IMR-90 (cell line): ENCODE data around the gene SWI5. TPM values are rescaled to one million over a fixed set of nuclear protein-coding genes. Genes with fewer than 3 reads are reported as not detected.

Experiments
- ATAC-seq: fragments of 200-7000 bp; cut with Tn5 transposase; 2 replicates; pipeline ENCODE4 v1.9.1; 2020; ENCODE audit warnings: low read depth, mild to moderate bottlenecking, moderate library complexity
- BruUV-seq: library from RNA; stranded (reverse); fragments of 400-500 nt; replicated peaks from 2 replicates; lab custom pipeline; 2021; lab: Mats Ljungman, UMichigan
- CTCF ChIA-PET: fragments of 300-600 bp; formaldehyde crosslinking; extraction: SDS; loops from one replicate; lab custom pipeline; 2021; ENCODE audit warnings: antibody characterized with exemption; lab: Yijun Ruan, JAX
- POLR2A ChIA-PET: fragments of 300-600 bp; sonication (Branson Sonifier 250); formaldehyde crosslinking; loops from one replicate; lab custom pipeline; 2022; ENCODE audit warnings: antibody characterized with exemption; ENCODE audit not compliant: unreplicated experiment; lab: Charles Lee
- DNase-seq: peaks from one replicate; pipeline ENCODE4 v3.0.0; 2013
- H2AFZ ChIP-seq: replicated peaks from 2 replicates; pipeline ENCODE3; 2013; ENCODE audit warnings: low read length, mild to moderate bottlenecking; ENCODE audit not compliant: poor library complexity
- H2AK5ac ChIP-seq: 2 replicates; pipeline ENCODE4 v1.6.1; 2013; ENCODE audit warnings: low read depth, low read length, inconsistent platforms
- H2AK9ac ChIP-seq: replicated peaks from 2 replicates; pipeline ENCODE3; 2013; ENCODE audit warnings: mild to moderate bottlenecking, low read depth, low read length, moderate library complexity; ENCODE audit not compliant: poor library complexity
- H2BK120ac ChIP-seq: 2 replicates; pipeline ENCODE4 v1.6.1; 2013; ENCODE audit warnings: low read depth, low read length, inconsistent platforms
- H2BK15ac ChIP-seq: 3 replicates; pipeline ENCODE4 v1.6.1; 2013; ENCODE audit warnings: low read depth, low read length, inconsistent platforms
- H2BK20ac ChIP-seq: 2 replicates; pipeline ENCODE4 v1.6.1; 2013; ENCODE audit warnings: low read depth, mild to moderate bottlenecking, inconsistent platforms, low read length, moderate library complexity
- H2BK5ac ChIP-seq: 2 replicates; pipeline ENCODE4 v1.6.1; 2013; ENCODE audit warnings: mild to moderate bottlenecking, low read depth, low read length, inconsistent platforms; ENCODE audit not compliant: poor library complexity, severe bottlenecking
- H3K14ac ChIP-seq: replicated peaks from 2 replicates; pipeline ENCODE4 v1.6.1; 2013; ENCODE audit warnings: low read depth, low read length, inconsistent platforms
- H3K18ac ChIP-seq: 2 replicates; pipeline ENCODE4 v1.6.1; 2013; ENCODE audit warnings: low read depth, low read length, control low read depth
- H3K23ac ChIP-seq: 2 replicates; pipeline ENCODE4 v1.6.1; 2013; ENCODE audit warnings: low read depth, low read length, inconsistent platforms
- H3K27ac ChIP-seq: 2 replicates; pipeline ENCODE4 v1.5.1; 2013; ENCODE audit warnings: mild to moderate bottlenecking, control low read depth, low read length; ENCODE audit not compliant: insufficient read depth
- H3K27me3 ChIP-seq: 2 replicates; pipeline ENCODE4 v1.6.1; 2013; ENCODE audit warnings: low read length; ENCODE audit not compliant: control insufficient read depth, insufficient read depth
- H3K36me3 ChIP-seq: 2 replicates; pipeline ENCODE4 v1.6.1; 2013; ENCODE audit warnings: low read length, mixed read lengths; ENCODE audit not compliant: control insufficient read depth, insufficient read depth
- H3K4ac ChIP-seq: 2 replicates; pipeline ENCODE4 v1.6.1; 2013; ENCODE audit warnings: low read depth, low read length, inconsistent platforms
- H3K4me1 ChIP-seq: 2 replicates; pipeline ENCODE4 v1.6.1; 2013; ENCODE audit warnings: low read length, mixed read lengths; ENCODE audit not compliant: control insufficient read depth, insufficient read depth
- H3K4me2 ChIP-seq: 2 replicates; pipeline ENCODE4 v1.6.1; 2013; ENCODE audit warnings: low read depth, mild to moderate bottlenecking, control low read depth, low read length, moderate library complexity
- H3K4me3 ChIP-seq: 2 replicates; pipeline ENCODE4 v1.5.1; 2013; ENCODE audit warnings: low read depth, mild to moderate bottlenecking, control low read depth, low read length, moderate library complexity; ENCODE audit not compliant: insufficient read depth
- H3K56ac ChIP-seq: 2 replicates; pipeline ENCODE4 v1.6.1; 2013; ENCODE audit warnings: low read length, inconsistent platforms; ENCODE audit not compliant: insufficient read depth; ENCODE audit errors: extremely low read depth
- H3K79me1 ChIP-seq, 2 experiments: 2 replicates each; pipeline ENCODE4 v1.6.1; 2013; ENCODE audit warnings: low read length in 2 of 2, inconsistent platforms in 1 of 2, low read depth in 1 of 2
- H3K9ac ChIP-seq: 2 replicates; pipeline ENCODE4 v1.6.1; 2013; ENCODE audit warnings: low read depth, low read length, control low read depth
- H3K9me1 ChIP-seq: 2 replicates; pipeline ENCODE4 v1.6.1; 2013; ENCODE audit warnings: low read length, inconsistent platforms; ENCODE audit not compliant: insufficient read depth
- H3K9me3 ChIP-seq: 2 replicates; pipeline ENCODE4 v1.6.1; 2013; ENCODE audit warnings: low read length; ENCODE audit not compliant: control insufficient read depth, insufficient read depth
- H4K20me1 ChIP-seq: 2 replicates; pipeline ENCODE4 v1.6.1; 2013; ENCODE audit warnings: low read length, inconsistent platforms; ENCODE audit not compliant: insufficient read depth
- H4K5ac ChIP-seq: 2 replicates; pipeline ENCODE4 v1.6.1; 2013; ENCODE audit warnings: mild to moderate bottlenecking, low read depth, low read length, control low read depth
- H4K8ac ChIP-seq, 2 experiments: 2 replicates each; pipeline ENCODE4 v1.6.1; 2013; ENCODE audit warnings: low read depth in 2 of 2, low read length in 2 of 2, control low read depth in 1 of 2, inconsistent platforms in 1 of 2
- H4K91ac ChIP-seq: 2 replicates; pipeline ENCODE4 v1.6.1; 2013; ENCODE audit warnings: low read depth, low read length, inconsistent platforms; ENCODE audit not compliant: insufficient read depth
- MXI1 ChIP-seq: IDR thresholded peaks from 2 replicates; pipeline ENCODE4 v1.6.1; 2012; ENCODE audit warnings: low read depth, mild to moderate bottlenecking, low read length, moderate library complexity, borderline replicate concordance
- NFE2L2 ChIP-seq: fragments of 150-350 bp; IDR thresholded peaks from 2 replicates; pipeline ENCODE4 v1.6.1; 2016; ENCODE audit warnings: low read depth, mild to moderate bottlenecking, low read length
- RFX5 ChIP-seq: IDR thresholded peaks from 2 replicates; pipeline ENCODE4 v1.8.0; 2012; ENCODE audit warnings: low read depth, mild to moderate bottlenecking, low read length, moderate library complexity
- WGBS, 2 experiments: methylation state at CpG; one replicate each; pipeline versions ENCODE4 v1.1.5 to v1.1.7; 2013; ENCODE audit warnings: missing lambda C conversion rate in 2 of 2; ENCODE audit not compliant: insufficient read length in 1 of 2; ENCODE audit errors: extremely low coverage in 2 of 2; 5-methylcytosine and 5-hydroxymethylcytosine counted together
- dilution Hi-C: fragments of 300-500 bp; cut with HindIII; formaldehyde crosslinking; loops from one replicate; pipeline ENCODE4 v1.14.3; 2018; ENCODE audit warnings: low sequenced_read_pairs; ENCODE audit not compliant: unreplicated experiment
- in situ Hi-C: fragments of 300-500 bp; cut with MboI; formaldehyde crosslinking; loops from 3 replicates; pipeline ENCODE4 v1.14.3; 2019; ENCODE audit warnings: low sequenced_read_pairs, inconsistent platforms, mixed read lengths
- intact Hi-C: fragments of 100-400 bp; cut with micrococcal nuclease; formaldehyde crosslinking; loops from 2 replicates; pipeline ENCODE4 v1.10.0; 2022
- polyA plus RNA-seq, 3 experiments: library from polyadenylated mRNA; depleted of rRNA; stranded (reverse); fragments of >200 nt; gene quantifications; 2 replicates each; pipeline ENCODE4 v1.2.3, GENCODE V29; 2012; ENCODE audit warnings: low replicate concordance in 1 of 3
- total RNA-seq: library from RNA; depleted of rRNA; stranded (reverse); fragments of >200 nt; gene quantifications from 2 replicates; pipeline ENCODE4 v1.2.3, GENCODE V29; 2012

SWI5 gene
- total and polyA plus RNA-seq, 2 of the 4 experiments (the other 2 are of a cell fraction), result 38.9 to 93.5 TPM

GRCh38 chr9:128231638-128232527, 44.2 kb upstream of the SWI5 start:
- Histone ChIP-seq H3K27ac (no peak overlapping the region), H2BK15ac (no peak overlapping the region), H3K9ac (no peak overlapping the region), H2AK5ac (no peak overlapping the region), H3K79me1 (no peaks in the 10 kb centered on the region), H3K4me3 (no peak overlapping the region), H3K56ac (no peak overlapping the region), H2BK5ac (no peak overlapping the region), H2AFZ (no peak overlapping the region), H3K27me3 (no peaks in the 10 kb centered on the region), H3K23ac (no peak overlapping the region), H3K4ac (no peak overlapping the region), H3K4me1 (no peaks in the 10 kb centered on the region), H2BK20ac (no peak overlapping the region), H2AK9ac (peak overlapping the region; percentile 16), H4K20me1 (no peaks in the 10 kb centered on the region), H3K4me2 (no peak overlapping the region), H3K36me3 (no peaks in the 10 kb centered on the region), H4K5ac (no peak overlapping the region), H3K18ac (no peak overlapping the region), H4K8ac (no peak overlapping the region), H3K9me1 (no peaks in the 10 kb centered on the region), H3K14ac (no peak overlapping the region), H4K91ac (no peak overlapping the region), H3K9me3 (no peaks in the 10 kb centered on the region), H2BK120ac (no peak overlapping the region)
- dilution Hi-C loops, result no loop called here
- WGBS, 2 experiments, result 100% methylated on average over 5 of the region's 16 CpGs; no CpG with 5 or more reads in 1 of the 2 experiments
- no TSS peak for BruUV-seq
- TF ChIP-seq MXI1, result no peak
- TF ChIP-seq RFX5, result no peak
- no peak for TF ChIP-seq NFE2L2
- ChIA-PET POLR2A (no interaction called here), CTCF (no interaction called here)
- DNase-seq (no peak), ATAC-seq (no peak)
- in situ Hi-C loops, result no loop called here
- intact Hi-C loops, result no loop called here
